Renal cortex interstitium (tissue), 11 donors: Measurements from ENCODE around the gene TCERG1L. TPM values are rescaled to one million over a fixed set of nuclear protein-coding genes. Genes with fewer than 3 reads are reported as not detected.
"Not testable (repeated sequence)": the region's sequence is repeated elsewhere in the genome, so short reads cannot be mapped to it uniquely, and the experiment has no call there.

ENCODE experiments used
- DNase-seq, 11 donors: peaks; one replicate each; pipeline ENCODE4 v3.0.0-alpha.2; 2013; ENCODE audit warnings: low read depth in 9 of 11, low spot score in 4 of 11; ENCODE audit errors: extremely low read depth in 1 of 11
- polyA plus RNA-seq, 3 donors: library from polyadenylated mRNA; unstranded; fragments of 120-200 nt; gene quantifications; one replicate each; pipeline ENCODE4 v1.2.1, GENCODE V29; 2013; ENCODE audit not compliant: insufficient read length in 3 of 3

The TCERG1L gene
- polyA plus RNA-seq, 3 donors: 1.1 to 2.4 (median 1.3) TPM

- DNase-seq: no peak
These were observed 73.4 kb downstream of the TCERG1L start for GRCh38 chr10:131237991-131238651.

- not testable (repeated sequence) for DNase-seq
These were observed 76.9 kb downstream of the TCERG1L start for GRCh38 chr10:131234606-131235005.

GRCh38 chr10:131233611-131234258 is 77.8 kb downstream of the TCERG1L start:
- no peak for DNase-seq

GRCh38 chr10:131231965-131232541 is 79.5 kb downstream of the TCERG1L start:
- no peak for DNase-seq

- no peak for DNase-seq
These were observed 80.1 kb downstream of the TCERG1L start for GRCh38 chr10:131231323-131231964.

- no peak for DNase-seq
These were observed 80.7 kb downstream of the TCERG1L start for GRCh38 chr10:131230641-131231322.

GRCh38 chr10:131230166-131230565 is 81.4 kb downstream of the TCERG1L start:
- no peak for DNase-seq

GRCh38 chr10:131227163-131227740 is 84.3 kb downstream of the TCERG1L start:
- no peak for DNase-seq

GRCh38 chr10:131226446-131227162 is 84.9 kb downstream of the TCERG1L start:
- DNase-seq: no peak

- DNase-seq: no peak
These were observed 87.4 kb downstream of the TCERG1L start for GRCh38 chr10:131224106-131224505.

GRCh38 chr10:131223422-131223821 is 88.1 kb downstream of the TCERG1L start:
- no peak for DNase-seq

GRCh38 chr10:131222986-131223385 is 88.5 kb downstream of the TCERG1L start:
- no peak for DNase-seq

GRCh38 chr10:131221632-131222277 is 89.8 kb downstream of the TCERG1L start:
- no peak for DNase-seq

GRCh38 chr10:131220601-131221171 is 90.8 kb downstream of the TCERG1L start:
- DNase-seq: no peak

- no peak for DNase-seq
These were observed 91.5 kb downstream of the TCERG1L start for GRCh38 chr10:131219955-131220489.

- DNase-seq: no peak
These were observed 92.0 kb downstream of the TCERG1L start for GRCh38 chr10:131219584-131219886.

- no peak for DNase-seq
These were observed 92.5 kb downstream of the TCERG1L start for GRCh38 chr10:131218811-131219583.
